Adrenal gland (tissue), 5 donors: ENCODE data around the gene KLB.

Source experiments
- CTCF ChIP-seq, 6 experiments: fragments of 450-650 bp in 4 of 6; fragments of 200-600 bp in 2 of 6; sonication (generic) in 1 of 6; IDR thresholded peaks; 1 replicate in 5 of 6; 2 replicates in 1 of 6; pipeline versions ENCODE4 v1.5.1 to v1.8.0; 2016 to 2021; ENCODE audit warnings: antibody characterized with exemption in 6 of 6, mild to moderate bottlenecking in 2 of 6, moderate library complexity in 1 of 6
- POLR2A ChIP-seq, 2 donors: fragments of 450-650 bp; IDR thresholded peaks; one replicate each; pipeline ENCODE4 v1.6.1; 2017; ENCODE audit warnings: antibody characterized with exemption in 2 of 2, mild to moderate bottlenecking in 2 of 2, moderate library complexity in 1 of 2
- donor health status: DM: no; HTN: no; CAD: no.

DNA sequence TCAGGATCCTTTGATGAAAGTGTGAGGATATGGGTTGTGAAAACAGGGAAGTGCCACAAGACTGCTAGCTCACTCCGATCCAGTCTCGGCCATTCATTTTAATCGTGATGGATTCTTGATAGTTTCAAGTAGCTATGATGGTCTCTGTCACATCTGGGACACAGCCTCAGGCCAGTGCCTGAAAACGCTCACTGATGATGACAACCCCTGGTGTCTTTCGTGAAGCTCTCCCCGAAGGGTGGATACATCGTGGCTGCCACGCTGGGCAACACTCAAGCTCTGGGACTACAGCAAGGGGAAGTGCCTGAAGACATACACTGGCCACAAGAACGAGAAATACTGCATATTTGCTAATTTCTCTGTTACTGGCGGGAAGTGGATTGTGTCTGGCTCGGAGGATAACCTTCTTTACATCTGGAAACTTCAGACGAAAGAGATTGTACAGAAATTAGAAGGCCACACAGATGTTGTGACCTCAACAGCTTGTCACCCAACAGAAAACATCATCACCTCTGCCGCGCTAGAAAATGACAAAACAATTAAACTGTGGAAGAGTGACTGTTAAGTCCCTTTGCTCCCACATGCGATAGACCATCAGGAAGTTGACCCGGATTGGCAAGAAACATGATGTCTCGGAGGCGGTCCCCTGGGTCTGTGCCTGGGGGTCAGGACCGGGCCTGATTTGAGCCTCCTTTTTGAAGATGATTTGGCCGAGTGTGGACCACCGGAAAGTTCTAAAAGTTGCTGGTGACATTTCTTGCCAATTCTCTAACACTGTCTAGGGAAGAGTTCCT is 74.4 kb downstream of the KLB start:
- no peak for TF ChIP-seq POLR2A (IDR thresholded peaks at IDR 0.05)
- no peak for TF ChIP-seq CTCF (IDR thresholded peaks at IDR 0.05)
